DND-41 (cell line): ENCODE data around the gene THBS2.

Experiments
- ATAC-seq: fragments of 200-7000 bp; cut with Tn5 transposase; 3 replicates; pipeline ENCODE4 v1.9.1; 2021; ENCODE audit warnings: low read depth; ENCODE audit not compliant: insufficient read depth
- DNase-seq: peaks from one replicate; pipeline ENCODE4 v3.0.0-alpha.2; 2020
- H2AFZ ChIP-seq: 2 replicates; pipeline ENCODE4 v1.6.0; 2012; ENCODE audit warnings: low read depth, low read length
- H3K27ac ChIP-seq: 2 replicates; pipeline ENCODE4 v1.5.1; 2012; ENCODE audit warnings: low read length, inconsistent platforms
- H3K27me3 ChIP-seq: fragments of 200-600 bp; sonication (generic); 2 replicates; pipeline ENCODE4 v1.6.0; 2012; ENCODE audit warnings: low read length, mild to moderate bottlenecking, inconsistent platforms; ENCODE audit not compliant: insufficient read depth, poor library complexity
- H3K36me3 ChIP-seq: 2 replicates; pipeline ENCODE4 v1.5.1; 2012; ENCODE audit warnings: low read length, inconsistent platforms; ENCODE audit not compliant: insufficient read depth
- H3K4me1 ChIP-seq: 2 replicates; pipeline ENCODE4 v1.5.1; 2012; ENCODE audit warnings: mild to moderate bottlenecking, low read length; ENCODE audit not compliant: insufficient read depth
- H3K4me2 ChIP-seq: 2 replicates; pipeline ENCODE4 v1.6.0; 2012; ENCODE audit warnings: mild to moderate bottlenecking, moderate library complexity, low read length, inconsistent platforms; ENCODE audit not compliant: insufficient read depth
- H3K4me3 ChIP-seq, 2 experiments: fragments of 200-600 bp in 1 of 2; shearing (Covaris generic) in 1 of 2; 2 replicates each; pipeline ENCODE4 v1.5.1; 2012 to 2016; ENCODE audit warnings: inconsistent platforms in 2 of 2, low read length in 2 of 2, mild to moderate bottlenecking in 2 of 2, low read depth in 1 of 2, moderate library complexity in 1 of 2
- H3K79me2 ChIP-seq: 2 replicates; pipeline ENCODE4 v1.6.0; 2012; ENCODE audit warnings: low read length, inconsistent platforms; ENCODE audit not compliant: insufficient read depth
- H3K9ac ChIP-seq: 2 replicates; pipeline ENCODE4 v1.6.0; 2012; ENCODE audit warnings: low read depth, mild to moderate bottlenecking, inconsistent platforms, low read length, moderate library complexity
- H3K9me3 ChIP-seq: 2 replicates; pipeline ENCODE4 v1.5.1; 2012; ENCODE audit warnings: low read length, moderate library complexity, mild to moderate bottlenecking, inconsistent platforms; ENCODE audit not compliant: insufficient read depth, severe bottlenecking
- H4K20me1 ChIP-seq: 2 replicates; pipeline ENCODE4 v1.6.0; 2012; ENCODE audit warnings: low read length; ENCODE audit not compliant: insufficient read depth
- CTCF ChIP-seq: IDR thresholded peaks from 2 replicates; pipeline ENCODE4 v1.5.1; 2012; ENCODE audit warnings: borderline replicate concordance, low read length, moderate library complexity, mild to moderate bottlenecking; ENCODE audit not compliant: poor library complexity, severe bottlenecking; ENCODE audit errors: extremely low read depth
- EZH2 ChIP-seq: IDR thresholded peaks from 3 replicates; pipeline ENCODE4 v1.6.1; 2012; ENCODE audit warnings: borderline replicate concordance, low read depth, mild to moderate bottlenecking, moderate library complexity, low read length, inconsistent platforms; ENCODE audit not compliant: severe bottlenecking

The THBS2 gene

GRCh38 chr6:169293196-169293595 is 39.5 kb upstream of the THBS2 start:
- H3K9me3 ChIP-seq, result no peaks in the 10 kb centered on the region
- ATAC-seq (no peak), DNase-seq (no peak)
- H3K9ac ChIP-seq, result no peak overlapping the region
- no peak overlapping the region for H2AFZ ChIP-seq
- H4K20me1 ChIP-seq, result no peaks in the 10 kb centered on the region
- TF ChIP-seq EZH2, result no peak
- TF ChIP-seq CTCF, result no peak
- H3K4me2 ChIP-seq, result no peak overlapping the region
- H3K79me2 ChIP-seq, result no peaks in the 10 kb centered on the region
- no peaks in the 10 kb centered on the region for H3K27me3 ChIP-seq
- no peak overlapping the region for H3K27ac ChIP-seq
- H3K36me3 ChIP-seq, result no peaks in the 10 kb centered on the region
- H3K4me3 ChIP-seq, result no peak overlapping the region
- H3K4me1 ChIP-seq, result no peaks in the 10 kb centered on the region

- Histone ChIP-seq H3K27ac (no peak overlapping the region), H3K4me3 (no peak overlapping the region), H3K9ac (no peak overlapping the region), H3K36me3 (no peaks in the 10 kb centered on the region), H2AFZ (no peak overlapping the region), H3K79me2 (no peaks in the 10 kb centered on the region), H3K4me2 (no peak overlapping the region), H3K27me3 (no peaks in the 10 kb centered on the region), H3K4me1 (no peaks in the 10 kb centered on the region), H3K9me3 (no peaks in the 10 kb centered on the region), H4K20me1 (no peaks in the 10 kb centered on the region)
- no peak for ATAC-seq
- TF ChIP-seq EZH2, result no peak
- DNase-seq, result no peak
Observed at GRCh38 chr6:169292338-169293124, 38.9 kb upstream of the THBS2 start.

- DNase-seq (no peak), ATAC-seq (no peak)
- Histone ChIP-seq H3K27me3 (no peaks in the 10 kb centered on the region), H3K4me2 (no peak overlapping the region), H3K4me1 (no peaks in the 10 kb centered on the region), H3K27ac (no peak overlapping the region), H3K9ac (no peak overlapping the region), H3K4me3 (no peak overlapping the region), H3K79me2 (no peaks in the 10 kb centered on the region), H3K36me3 (no peaks in the 10 kb centered on the region), H2AFZ (no peak overlapping the region), H3K9me3 (no peaks in the 10 kb centered on the region), H4K20me1 (no peaks in the 10 kb centered on the region)
- TF ChIP-seq EZH2 (no peak), CTCF (no peak)
Observed at GRCh38 chr6:169291646-169292337, 38.1 kb upstream of the THBS2 start.

GRCh38 chr6:169291148-169291547 is 37.5 kb upstream of the THBS2 start:
- Histone ChIP-seq H3K4me3 (no peak overlapping the region), H3K36me3 (no peaks in the 10 kb centered on the region), H3K4me2 (no peak overlapping the region), H3K9me3 (no peaks in the 10 kb centered on the region), H2AFZ (no peak overlapping the region), H3K9ac (no peak overlapping the region), H4K20me1 (no peaks in the 10 kb centered on the region), H3K4me1 (no peaks in the 10 kb centered on the region), H3K79me2 (no peaks in the 10 kb centered on the region), H3K27me3 (no peaks in the 10 kb centered on the region), H3K27ac (no peak overlapping the region)
- DNase-seq (no peak), ATAC-seq (no peak)
- TF ChIP-seq CTCF (no peak), EZH2 (no peak)
